SW 1271 (cell line): ENCODE data around the gene DAAM2.
A peak's percentile ranks its signal among the peaks of the same experiment; 100 is the strongest.

Experiments
- DNase-seq, 2 experiments: peaks; one replicate each; lab custom pipeline; 2025; lab: John Stamatoyannopoulos, UW

The DAAM2 gene

GRCh38 chr6:39848171-39848570, 56.0 kb downstream of the DAAM2 start:
- no peak for DNase-seq

- no peak for DNase-seq
Observed at GRCh38 chr6:39849228-39849627, 57.1 kb downstream of the DAAM2 start.

- DNase-seq: no peak
Observed at GRCh38 chr6:39849764-39850163, 57.6 kb downstream of the DAAM2 start.

- no peak for DNase-seq
Observed at GRCh38 chr6:39850736-39851297, 58.6 kb downstream of the DAAM2 start.

GRCh38 chr6:39851331-39851730, 59.2 kb downstream of the DAAM2 start:
- no peak for DNase-seq

GRCh38 chr6:39852324-39852723, 60.1 kb downstream of the DAAM2 start:
- DNase-seq: no peak

GRCh38 chr6:39853604-39854003, 61.4 kb downstream of the DAAM2 start:
- DNase-seq: no peak

- no peak for DNase-seq
Observed at GRCh38 chr6:39855356-39855995, 63.3 kb downstream of the DAAM2 start.

- no peak for DNase-seq
Observed at GRCh38 chr6:39859025-39859424, 66.8 kb downstream of the DAAM2 start.

- no peak for DNase-seq
Observed at GRCh38 chr6:39861663-39862062, 69.5 kb downstream of the DAAM2 start.

GRCh38 chr6:39865011-39865888, 73.1 kb downstream of the DAAM2 start:
- DNase-seq: peak; percentile 36 to 44

GRCh38 chr6:39867592-39867991, 75.4 kb downstream of the DAAM2 start:
- no peak for DNase-seq

GRCh38 chr6:39870950-39871349, 78.8 kb downstream of the DAAM2 start:
- no peak for DNase-seq

- DNase-seq: no peak
Observed at GRCh38 chr6:39873439-39873838, 81.3 kb downstream of the DAAM2 start.

GRCh38 chr6:39876111-39876510, 83.9 kb downstream of the DAAM2 start:
- DNase-seq: no peak

GRCh38 chr6:39876826-39877225, 84.7 kb downstream of the DAAM2 start:
- no peak for DNase-seq

GRCh38 chr6:39879535-39879934, 87.4 kb downstream of the DAAM2 start:
- DNase-seq: no peak

GRCh38 chr6:39880594-39880993, 88.4 kb downstream of the DAAM2 start:
- no peak for DNase-seq

- DNase-seq: no peak
Observed at GRCh38 chr6:39881851-39882530, 89.8 kb downstream of the DAAM2 start.

GRCh38 chr6:39882531-39882899, 90.3 kb downstream of the DAAM2 start:
- DNase-seq: no peak

GRCh38 chr6:39884696-39885095, 92.5 kb downstream of the DAAM2 start:
- DNase-seq: no peak

GRCh38 chr6:39885691-39886090, 93.5 kb downstream of the DAAM2 start:
- DNase-seq: no peak

GRCh38 chr6:39886871-39887270, 94.7 kb downstream of the DAAM2 start:
- no peak for DNase-seq
